Kidney (tissue), 14 donors: ENCODE measurements around the gene ACAP1. TPM values are rescaled to one million over a fixed set of nuclear protein-coding genes. Genes with fewer than 3 reads are reported as not detected.
A peak's percentile ranks its signal among the peaks of the same experiment; 100 is the strongest.
"Not testable (repeated sequence)": the region's sequence is repeated elsewhere in the genome, so short reads cannot be mapped to it uniquely, and the experiment has no call there.

Experiments
- DNase-seq, 5 donors: peaks; one replicate each; pipeline ENCODE4 v3.0.0-alpha.2; 2013 to 2020
- FAIRE-seq: peaks from 2 replicates; lab custom pipeline; 2012; peaks lifted over from hg19 to GRCh38; lab: Jason Lieb, UNC
- H3K27ac ChIP-seq, 2 donors: one replicate each; pipeline ENCODE4 v1.7.0; 2013; ENCODE audit warnings: low read depth in 2 of 2, low read length in 2 of 2, inconsistent platforms in 1 of 2
- H3K27me3 ChIP-seq: one replicate; pipeline ENCODE4 v1.7.1; 2013; ENCODE audit warnings: low read length, inconsistent platforms; ENCODE audit not compliant: control insufficient read depth, insufficient read depth
- H3K36me3 ChIP-seq, 3 donors: one replicate each; pipeline versions ENCODE4 v1.7.0 to v1.7.1; 2013; ENCODE audit warnings: low read length in 3 of 3, control low read depth in 1 of 3, inconsistent platforms in 1 of 3; ENCODE audit not compliant: insufficient read depth in 3 of 3, control insufficient read depth in 2 of 3
- H3K4me1 ChIP-seq, 3 donors: one replicate each; pipeline versions ENCODE4 v1.7.0 to v1.7.1; 2013; ENCODE audit warnings: low read length in 3 of 3, inconsistent platforms in 1 of 3, low read depth in 1 of 3; ENCODE audit not compliant: control insufficient read depth in 2 of 3, insufficient read depth in 2 of 3
- H3K4me3 ChIP-seq, 3 donors: one replicate each; pipeline versions ENCODE4 v1.7.0 to v1.8.1; 2013; ENCODE audit warnings: low read length in 3 of 3, control low read depth in 1 of 3, inconsistent platforms in 1 of 3
- H3K9ac ChIP-seq, 3 donors: one replicate each; pipeline versions ENCODE4 v1.7.0 to v1.7.1; 2013; ENCODE audit warnings: low read length in 3 of 3, control low read depth in 1 of 3, inconsistent platforms in 1 of 3
- H3K9me3 ChIP-seq, 3 donors: one replicate each; pipeline versions ENCODE4 v1.7.0 to v1.7.1; 2013; ENCODE audit warnings: low read length in 3 of 3, control low read depth in 1 of 3, inconsistent platforms in 1 of 3; ENCODE audit not compliant: control insufficient read depth in 2 of 3, insufficient read depth in 1 of 3
- intact Hi-C: fragments of 100-400 bp; cut with DNase I; formaldehyde crosslinking; loops from one replicate; pipeline ENCODE4 v1.11.1; 2022
- polyA plus RNA-seq: library from polyadenylated mRNA; stranded (reverse); fragments of 350-450 nt; fragmentation: Illumina TruSeq; extraction: RNeasy Lipid Tissue Mini Kit (QIAGEN cat#74804); gene quantifications from one replicate; pipeline ENCODE4 v1.2.3, GENCODE V29; 2014; ENCODE audit warnings: low read depth, low replicate concordance; ENCODE audit not compliant: insufficient read depth
- total RNA-seq: library from RNA; stranded (reverse); fragmentation: NEBNext Ultra II Directional; extraction: Animal tissue kit (Norgen Biotek cat#: 25700); gene quantifications from one replicate; pipeline ENCODE4 v1.2.1, GENCODE V29; 2021
- TF ChIP-seq, protein P1 (sequence below): IDR thresholded peaks from 3 replicates; pipeline ENCODE4 v1.5.1; 2012; ENCODE audit warnings: mild to moderate bottlenecking, moderate library complexity, borderline replicate concordance; ENCODE audit not compliant: insufficient read depth; ENCODE audit errors: extremely low read depth
- donor health status: control.
- donor health status: control.
- donor health status: control.
- donor health status: control.
- donor health status: control.
- donor health status: DM: yes; HTN: yes; CAD: no.
- donor health status: Normal renal cell carcinoma (clear cell type).

Gene ACAP1
- total and polyA plus RNA-seq, 2 donors from 2014 or later, result 9.9 to 26.0 TPM

DNA sequence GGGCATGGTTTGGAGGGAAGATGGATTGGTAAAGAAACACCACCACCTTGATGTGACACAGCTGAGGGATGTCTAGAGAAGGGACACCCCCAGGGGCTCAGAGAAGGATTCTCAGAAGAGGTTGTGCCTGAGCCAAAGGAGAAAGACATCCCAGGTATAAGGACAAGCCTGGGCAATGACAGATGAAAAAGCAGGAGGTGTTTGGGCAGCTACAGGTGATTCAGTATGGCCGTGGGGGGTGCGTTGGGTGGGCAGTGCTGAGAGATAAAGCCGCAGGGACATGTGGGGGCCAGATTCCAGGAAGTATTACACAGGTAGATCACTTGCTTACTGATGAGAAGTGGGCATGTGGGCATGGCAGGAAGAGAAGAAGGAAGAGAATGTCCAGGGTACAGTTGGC lies 25.6 kb downstream of the ACAP1 start:
- Histone ChIP-seq H3K27me3 (no peaks in the 10 kb centered on the region), H3K36me3 (no peaks in the 10 kb centered on the region), H3K4me1 (no peaks in the 10 kb centered on the region), H3K9ac (no peak overlapping the region), H3K4me3 (no peak overlapping the region), H3K27ac (no peak overlapping the region), H3K9me3 (no peaks in the 10 kb centered on the region)
- FAIRE-seq (no peak), DNase-seq (no peak)
- TF ChIP-seq, protein P1, sequence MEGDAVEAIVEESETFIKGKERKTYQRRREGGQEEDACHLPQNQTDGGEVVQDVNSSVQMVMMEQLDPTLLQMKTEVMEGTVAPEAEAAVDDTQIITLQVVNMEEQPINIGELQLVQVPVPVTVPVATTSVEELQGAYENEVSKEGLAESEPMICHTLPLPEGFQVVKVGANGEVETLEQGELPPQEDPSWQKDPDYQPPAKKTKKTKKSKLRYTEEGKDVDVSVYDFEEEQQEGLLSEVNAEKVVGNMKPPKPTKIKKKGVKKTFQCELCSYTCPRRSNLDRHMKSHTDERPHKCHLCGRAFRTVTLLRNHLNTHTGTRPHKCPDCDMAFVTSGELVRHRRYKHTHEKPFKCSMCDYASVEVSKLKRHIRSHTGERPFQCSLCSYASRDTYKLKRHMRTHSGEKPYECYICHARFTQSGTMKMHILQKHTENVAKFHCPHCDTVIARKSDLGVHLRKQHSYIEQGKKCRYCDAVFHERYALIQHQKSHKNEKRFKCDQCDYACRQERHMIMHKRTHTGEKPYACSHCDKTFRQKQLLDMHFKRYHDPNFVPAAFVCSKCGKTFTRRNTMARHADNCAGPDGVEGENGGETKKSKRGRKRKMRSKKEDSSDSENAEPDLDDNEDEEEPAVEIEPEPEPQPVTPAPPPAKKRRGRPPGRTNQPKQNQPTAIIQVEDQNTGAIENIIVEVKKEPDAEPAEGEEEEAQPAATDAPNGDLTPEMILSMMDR, result no peak
- intact Hi-C loops, result no loop called here

DNA sequence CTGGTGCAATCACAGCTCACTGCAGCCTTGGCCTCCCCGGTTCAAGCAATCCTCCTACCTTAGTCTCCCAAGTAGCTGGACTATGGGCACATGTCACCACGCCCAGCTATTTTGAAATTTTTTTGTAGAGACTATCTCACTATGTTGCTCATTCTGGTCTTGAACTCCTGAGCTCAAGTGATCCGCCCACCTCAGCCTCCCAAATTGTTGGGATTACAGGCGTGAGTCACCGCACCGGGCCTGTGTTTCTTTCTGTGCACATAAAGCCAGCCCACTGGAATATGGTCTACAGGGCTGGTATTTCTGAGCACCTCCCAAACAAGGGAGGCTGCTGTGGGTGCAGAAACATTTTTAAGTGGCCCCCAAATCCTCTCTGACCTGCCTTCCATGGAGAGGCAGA lies 27.0 kb downstream of the ACAP1 start:
- no peak overlapping the region for H3K4me3 ChIP-seq
- no peaks in the 10 kb centered on the region for H3K36me3 ChIP-seq
- no peak overlapping the region for H3K27ac ChIP-seq
- no peak overlapping the region for H3K9ac ChIP-seq
- TF ChIP-seq, protein P1, result no peak
- H3K9me3 ChIP-seq, result no peaks in the 10 kb centered on the region
- DNase-seq, result peak in 1 of 5 donors; percentile 41
- H3K27me3 ChIP-seq, result no peaks in the 10 kb centered on the region
- no peaks in the 10 kb centered on the region for H3K4me1 ChIP-seq
- no peak for FAIRE-seq
- intact Hi-C loops, result no loop called here

DNA sequence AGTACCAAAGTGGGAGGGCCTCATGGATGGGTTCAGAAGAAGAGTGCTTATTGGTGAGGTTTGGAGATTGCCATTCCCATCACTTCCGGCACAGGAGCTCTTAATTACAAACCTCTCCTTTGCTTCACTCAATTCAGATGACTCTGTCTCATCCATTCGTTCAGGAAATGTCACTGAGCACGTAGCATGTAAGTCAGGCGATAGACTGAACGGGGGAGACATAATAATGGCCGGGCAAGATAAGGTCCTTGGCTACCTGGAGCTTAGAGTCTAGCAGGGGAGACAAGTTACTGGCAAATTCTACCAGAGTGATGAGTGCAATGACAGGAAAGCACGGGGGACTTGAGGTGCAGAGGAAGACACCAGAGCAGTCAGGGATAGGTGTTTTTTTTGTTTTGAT lies 29.6 kb downstream of the ACAP1 start:
- H3K9me3 ChIP-seq, intact Hi-C loops, H3K4me3 ChIP-seq, H3K9ac ChIP-seq, H3K27me3 ChIP-seq, FAIRE-seq, H3K27ac ChIP-seq, H3K36me3 ChIP-seq, H3K4me1 ChIP-seq, DNase-seq: not testable (repeated sequence)

DNA sequence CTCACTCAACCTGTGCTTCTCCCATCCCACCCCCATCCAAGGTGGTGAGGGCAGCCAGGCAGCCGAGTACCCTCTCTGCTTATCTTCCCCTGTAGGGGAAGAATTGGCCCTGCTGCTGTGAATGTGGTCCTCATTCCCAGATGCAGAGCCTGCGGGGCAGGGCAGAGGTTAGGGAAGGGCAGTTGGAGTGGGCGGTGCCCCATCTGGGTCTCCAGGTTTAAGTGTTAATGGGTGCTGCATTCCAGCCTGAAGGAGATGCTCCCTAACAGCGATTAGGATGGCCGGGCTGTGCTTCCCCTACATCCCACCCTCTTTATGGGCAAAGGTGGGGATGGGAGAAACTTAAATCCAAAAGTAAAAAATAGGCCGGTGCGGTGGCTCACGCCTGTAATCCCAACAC lies 30.8 kb downstream of the ACAP1 start:
- intact Hi-C loops, result no loop called here
- Histone ChIP-seq H3K9ac (no peak overlapping the region), H3K4me3 (no peak overlapping the region), H3K27ac (no peak overlapping the region), H3K4me1 (no peaks in the 10 kb centered on the region), H3K36me3 (no peaks in the 10 kb centered on the region), H3K27me3 (no peaks in the 10 kb centered on the region), H3K9me3 (no peaks in the 10 kb centered on the region)
- peak in 1 of 5 donors; percentile 32 for DNase-seq
- FAIRE-seq, result no peak
- TF ChIP-seq, protein P1, result no peak
